HG02610 (cell line): Measurements from ENCODE around the gene C22orf39.

ENCODE experiments used
- ATAC-seq: cut with Tn5 transposase; IDR thresholded peaks from one replicate; pipeline ENCODE4 v1.9.1; 2021; ENCODE audit warnings: mild to moderate bottlenecking, moderate library complexity; ENCODE audit not compliant: unreplicated experiment

Gene C22orf39

GRCh38 chr22:19404676-19405075 is 42.8 kb downstream of the C22orf39 start:
- no peak for ATAC-seq

DNA sequence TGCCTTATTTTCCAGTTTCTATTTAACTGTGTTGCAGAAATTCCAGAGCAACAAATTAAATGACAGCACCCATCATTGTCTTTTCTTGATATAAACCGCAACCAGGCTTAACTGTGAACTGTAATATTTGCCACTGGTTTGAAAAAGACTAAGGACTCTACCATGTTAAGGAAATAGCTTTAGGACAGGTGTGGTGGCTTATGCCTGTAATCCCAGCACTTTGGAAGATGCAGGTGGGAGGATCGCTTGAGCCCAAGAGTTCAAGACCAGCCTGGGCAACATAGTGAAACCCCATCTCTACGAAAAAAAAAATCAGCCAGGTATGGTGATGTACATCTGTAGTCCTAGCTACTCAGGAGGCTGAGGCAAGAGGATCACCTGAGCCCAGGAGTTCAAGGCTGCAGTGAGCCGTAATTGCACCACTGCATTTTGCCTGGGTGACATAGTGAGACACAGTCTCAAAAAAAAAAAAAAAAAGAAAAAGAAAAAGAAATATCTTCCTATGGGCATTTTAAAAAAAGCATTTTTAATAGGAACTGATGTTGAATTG is 44.8 kb downstream of the C22orf39 start:
- no peak for ATAC-seq

DNA sequence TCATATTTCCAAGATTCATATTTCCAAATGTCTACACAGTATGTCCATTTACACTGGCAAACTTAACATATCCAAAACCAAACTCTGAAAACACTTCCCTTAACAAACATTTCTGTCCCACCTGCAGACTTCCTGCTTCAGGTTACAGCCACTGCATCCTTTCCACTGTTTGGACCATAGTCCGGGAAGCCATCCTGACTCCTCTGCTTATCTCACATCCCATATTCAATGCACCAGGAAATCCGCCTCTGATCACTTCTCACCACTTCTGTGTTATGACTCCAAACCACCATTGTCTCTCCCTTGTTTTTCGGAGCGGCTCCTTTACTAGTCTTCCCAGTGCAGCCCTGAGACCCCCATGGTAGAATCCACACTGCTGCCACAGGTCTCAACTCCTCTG is 46.0 kb downstream of the C22orf39 start:
- no peak for ATAC-seq

GRCh38 chr22:19400881-19401280 is 46.6 kb downstream of the C22orf39 start:
- no peak for ATAC-seq

- no peak for ATAC-seq
These were observed 48.9 kb downstream of the C22orf39 start for GRCh38 chr22:19398652-19399051.

- no peak for ATAC-seq
These were observed 49.3 kb downstream of the C22orf39 start for GRCh38 chr22:19398206-19398605.

DNA sequence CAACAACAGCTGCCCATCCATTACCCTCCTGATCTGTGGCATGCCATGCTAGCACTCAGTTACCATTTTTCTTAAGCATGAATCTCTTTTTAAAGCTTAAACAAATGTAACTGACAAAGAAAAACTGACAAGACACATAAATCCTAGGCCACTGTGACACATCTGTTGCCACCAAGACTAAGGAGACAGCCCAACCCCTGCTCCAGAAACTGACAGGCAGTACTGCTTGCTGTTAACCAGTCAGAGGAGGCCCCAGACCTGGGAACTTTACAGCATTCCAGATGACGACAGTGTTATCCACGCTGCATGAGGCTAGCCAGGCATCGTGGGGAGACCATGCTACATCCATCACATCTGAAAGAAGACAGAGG is 49.8 kb downstream of the C22orf39 start:
- ATAC-seq: no peak

- ATAC-seq: no peak
These were observed 50.4 kb downstream of the C22orf39 start for GRCh38 chr22:19396934-19397733.

GRCh38 chr22:19396561-19396933 is 51.0 kb downstream of the C22orf39 start:
- no peak for ATAC-seq

- ATAC-seq: no peak
These were observed 52.2 kb downstream of the C22orf39 start for GRCh38 chr22:19395276-19395675.

GRCh38 chr22:19394274-19395050 is 53.0 kb downstream of the C22orf39 start:
- ATAC-seq: no peak

GRCh38 chr22:19393704-19394103 is 53.8 kb downstream of the C22orf39 start:
- ATAC-seq: no peak
